Liver (tissue), 5 donors: ENCODE data around the gene KIF4A. TPM values are rescaled to one million over a fixed set of nuclear protein-coding genes. Genes with fewer than 3 reads are reported as not detected.

ENCODE experiments used
- polyA plus RNA-seq, 2 donors: library from polyadenylated mRNA; stranded (reverse) in 1 of 2; unstranded in 1 of 2; fragments of 200-250 nt in 1 of 2; fragments of >200 nt in 1 of 2; fragmentation: Nextera tagmentation in 1 of 2; extraction: Ambion mirVana in 1 of 2; gene quantifications; one replicate each; pipeline versions ENCODE4 v1.2.1 to v1.2.3, GENCODE V29; 2013 to 2015
- small RNA-seq: library from RNA; depleted of rRNA; stranded (forward); fragments of <200 nt; gene quantifications from one replicate; pipeline ENCODE3, GENCODE V24; 2014
- total RNA-seq, 2 donors: library from RNA; depleted of rRNA; stranded (reverse); fragments of >200 nt; gene quantifications; one replicate each; pipeline ENCODE4 v1.2.3, GENCODE V29; 2014
- donor health status: healthy.
- donor health status: healthy.
- donor health status: healthy.

The KIF4A gene
- total and polyA plus RNA-seq, 4 donors: under 0.01 to 17.3 (median 0.50) TPM

Small RNA genes within 50 kb of the gene (small RNA-seq; reads per million reads assigned to genes)
- gene RNA5SP507 (0.09 reads per million), gene RNU4-81P (not detected), gene RNY4P23 (0.97 reads per million, percentile 77 among the genes with 10 or more reads in this experiment)

Other genes starting within 250 kb of the KIF4A start
- not detected for gene AWAT2, start 240.2 kb upstream of the KIF4A start, total RNA-seq
- gene AWAT2, start 240.2 kb upstream of the KIF4A start, polyA plus RNA-seq: not detected
- gene OTUD6A, start 227.6 kb upstream of the KIF4A start, total RNA-seq: not detected
- gene OTUD6A, start 227.6 kb upstream of the KIF4A start, polyA plus RNA-seq: not detected
- 10 to 100 TPM; 11.8 to 18.1 TPM for gene IGBP1, start 156.7 kb upstream of the KIF4A start, total RNA-seq
- 10 to 100 TPM in 1 of 2 donors, 1 to 10 TPM in 1; 7.8 to 11.3 TPM for gene IGBP1, start 156.7 kb upstream of the KIF4A start, polyA plus RNA-seq
- not detected for gene DGAT2L6, start 112.6 kb upstream of the KIF4A start, total RNA-seq
- not detected for gene DGAT2L6, start 112.6 kb upstream of the KIF4A start, polyA plus RNA-seq
- not detected for gene AWAT1, start 55.4 kb upstream of the KIF4A start, total RNA-seq
- gene AWAT1, start 55.4 kb upstream of the KIF4A start, polyA plus RNA-seq: not detected
- under 1 TPM; 0.08 to 0.28 TPM for gene P2RY4, start 29.9 kb upstream of the KIF4A start, total RNA-seq
- gene P2RY4, start 29.9 kb upstream of the KIF4A start, polyA plus RNA-seq: not detected
- gene ARR3, start 21.8 kb upstream of the KIF4A start, total RNA-seq: not detected
- gene ARR3, start 21.8 kb upstream of the KIF4A start, polyA plus RNA-seq: not detected
- not detected for gene RAB41, start 7.9 kb upstream of the KIF4A start, total RNA-seq
- gene RAB41, start 7.9 kb upstream of the KIF4A start, polyA plus RNA-seq: not detected
- 10 to 100 TPM in 1 of 2 donors, 1 to 10 TPM in 1; 8.5 to 13.3 TPM for gene PDZD11, start 177 bp upstream of the KIF4A start, total RNA-seq
- gene PDZD11, start 177 bp upstream of the KIF4A start, polyA plus RNA-seq: 10 to 100 TPM; 18.4 to 25.9 TPM
- gene GDPD2, start 133.2 kb downstream of the KIF4A start, total RNA-seq: not detected
- gene GDPD2, start 133.2 kb downstream of the KIF4A start, polyA plus RNA-seq: not detected
- 1 to 10 TPM; 2.8 to 6.5 TPM for gene DLG3, start 154.7 kb downstream of the KIF4A start, total RNA-seq
- gene DLG3, start 154.7 kb downstream of the KIF4A start, polyA plus RNA-seq: under 1 TPM; 0.57 to 0.65 TPM